Measurements from ENCODE around the gene RRAGC.
"Not testable (repeated sequence)": the region's sequence is repeated elsewhere in the genome, so short reads cannot be mapped to it uniquely, and the experiment has no call there.

The RRAGC gene

GRCh38 chr1:38852780-38853179, 6.8 kb downstream of the RRAGC start:
- no peak for DNase-seq

- DNase-seq = no peak
These were observed 11.5 kb downstream of the RRAGC start for GRCh38 chr1:38848071-38848470.

GRCh38 chr1:38846210-38846609, 13.4 kb downstream of the RRAGC start:
- no peak for DNase-seq

- DNase-seq = not testable (repeated sequence)
These were observed 14.5 kb downstream of the RRAGC start for GRCh38 chr1:38845088-38845487.

GRCh38 chr1:38840281-38840680, 19.3 kb downstream of the RRAGC start:
- no peak for DNase-seq

- DNase-seq = no peak
These were observed 20.2 kb downstream of the RRAGC start for GRCh38 chr1:38839363-38839762.

- not testable (repeated sequence) for DNase-seq
These were observed 23.3 kb downstream of the RRAGC start for GRCh38 chr1:38836316-38836715.

- peak; percentile 62 to 82 for DNase-seq
These were observed 24.4 kb downstream of the RRAGC start for GRCh38 chr1:38834937-38835827.

- DNase-seq = no peak
These were observed 25.3 kb downstream of the RRAGC start for GRCh38 chr1:38834221-38834782.

GRCh38 chr1:38833146-38833545, 26.4 kb downstream of the RRAGC start:
- DNase-seq = no peak

GRCh38 chr1:38832370-38832734, 27.2 kb downstream of the RRAGC start:
- no peak for DNase-seq

- no peak for DNase-seq
These were observed 27.7 kb downstream of the RRAGC start for GRCh38 chr1:38831731-38832369.

- DNase-seq = no peak
These were observed 30.2 kb downstream of the RRAGC start for GRCh38 chr1:38829368-38829767.

- DNase-seq = no peak
These were observed 32.3 kb downstream of the RRAGC start for GRCh38 chr1:38827318-38827717.

- no peak for DNase-seq
These were observed 32.7 kb downstream of the RRAGC start for GRCh38 chr1:38826886-38827285.

GRCh38 chr1:38826262-38826661, 33.3 kb downstream of the RRAGC start:
- no peak for DNase-seq

GRCh38 chr1:38820860-38821259, 38.7 kb downstream of the RRAGC start:
- DNase-seq = no peak

GRCh38 chr1:38819516-38819915, 40.1 kb downstream of the RRAGC start:
- no peak for DNase-seq

- DNase-seq = no peak
These were observed 40.5 kb downstream of the RRAGC start for GRCh38 chr1:38819040-38819439.

GRCh38 chr1:38818175-38818976, 41.2 kb downstream of the RRAGC start:
- DNase-seq = no peak

GRCh38 chr1:38817267-38818174, 42.1 kb downstream of the RRAGC start:
- DNase-seq = no peak

Measured in SHP77 (cell line).